ENCODE data around the gene USH1C. TPM values are rescaled to one million over a fixed set of nuclear protein-coding genes. Genes with fewer than 3 reads are reported as not detected.

The USH1C gene
- total RNA-seq, 1 donor from 2014 or later: not detected

- Mint-ChIP-seq H3K36me3 (ENCODE audit: unreplicated experiment) (no peaks in the 10 kb centered on the region), H3K4me3 (ENCODE audit: unreplicated experiment) (no peak overlapping the region), H3K27ac (ENCODE audit: unreplicated experiment) (no peak overlapping the region), H3K4me1 (ENCODE audit: low read depth, unreplicated experiment) (no peaks in the 10 kb centered on the region), H3K9me3 (ENCODE audit: unreplicated experiment) (no peaks in the 10 kb centered on the region), H3K27me3 (ENCODE audit: unreplicated experiment) (peaks cover 2% of the 10 kb centered on the region)
- TF ChIP-seq, protein P1, sequence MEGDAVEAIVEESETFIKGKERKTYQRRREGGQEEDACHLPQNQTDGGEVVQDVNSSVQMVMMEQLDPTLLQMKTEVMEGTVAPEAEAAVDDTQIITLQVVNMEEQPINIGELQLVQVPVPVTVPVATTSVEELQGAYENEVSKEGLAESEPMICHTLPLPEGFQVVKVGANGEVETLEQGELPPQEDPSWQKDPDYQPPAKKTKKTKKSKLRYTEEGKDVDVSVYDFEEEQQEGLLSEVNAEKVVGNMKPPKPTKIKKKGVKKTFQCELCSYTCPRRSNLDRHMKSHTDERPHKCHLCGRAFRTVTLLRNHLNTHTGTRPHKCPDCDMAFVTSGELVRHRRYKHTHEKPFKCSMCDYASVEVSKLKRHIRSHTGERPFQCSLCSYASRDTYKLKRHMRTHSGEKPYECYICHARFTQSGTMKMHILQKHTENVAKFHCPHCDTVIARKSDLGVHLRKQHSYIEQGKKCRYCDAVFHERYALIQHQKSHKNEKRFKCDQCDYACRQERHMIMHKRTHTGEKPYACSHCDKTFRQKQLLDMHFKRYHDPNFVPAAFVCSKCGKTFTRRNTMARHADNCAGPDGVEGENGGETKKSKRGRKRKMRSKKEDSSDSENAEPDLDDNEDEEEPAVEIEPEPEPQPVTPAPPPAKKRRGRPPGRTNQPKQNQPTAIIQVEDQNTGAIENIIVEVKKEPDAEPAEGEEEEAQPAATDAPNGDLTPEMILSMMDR (IDR thresholded peaks at IDR 0.05; ENCODE audit: partially characterized antibody, unreplicated experiment): no peak
- no peak for DNase-seq
Observed at GRCh38 chr11:17579451-17579850, 35.2 kb upstream of the USH1C start.

- no peaks in the 10 kb centered on the region for H3K4me1 Mint-ChIP-seq (ENCODE audit: low read depth, unreplicated experiment)
- TF ChIP-seq, protein P1 (IDR thresholded peaks at IDR 0.05; ENCODE audit: partially characterized antibody, unreplicated experiment): no peak
- H3K36me3 Mint-ChIP-seq (ENCODE audit: unreplicated experiment): no peaks in the 10 kb centered on the region
- H3K9me3 Mint-ChIP-seq (ENCODE audit: unreplicated experiment): no peaks in the 10 kb centered on the region
- peaks cover 3% of the 10 kb centered on the region for H3K27me3 Mint-ChIP-seq (ENCODE audit: unreplicated experiment)
- no peak overlapping the region for H3K27ac Mint-ChIP-seq (ENCODE audit: unreplicated experiment)
- no peak for DNase-seq
- H3K4me3 Mint-ChIP-seq (ENCODE audit: unreplicated experiment): no peak overlapping the region
Observed at GRCh38 chr11:17578958-17579357, 34.7 kb upstream of the USH1C start.

GRCh38 chr11:17578296-17578695 lies 34.1 kb upstream of the USH1C start:
- Mint-ChIP-seq H3K27ac (ENCODE audit: unreplicated experiment) (no peak overlapping the region), H3K27me3 (ENCODE audit: unreplicated experiment) (peaks cover 4% of the 10 kb centered on the region), H3K4me3 (ENCODE audit: unreplicated experiment) (no peak overlapping the region), H3K4me1 (ENCODE audit: low read depth, unreplicated experiment) (no peaks in the 10 kb centered on the region), H3K36me3 (ENCODE audit: unreplicated experiment) (no peaks in the 10 kb centered on the region), H3K9me3 (ENCODE audit: unreplicated experiment) (peaks cover 1% of the 10 kb centered on the region)
- TF ChIP-seq, protein P1 (IDR thresholded peaks at IDR 0.05; ENCODE audit: partially characterized antibody, unreplicated experiment): no peak
- DNase-seq: no peak

DNA sequence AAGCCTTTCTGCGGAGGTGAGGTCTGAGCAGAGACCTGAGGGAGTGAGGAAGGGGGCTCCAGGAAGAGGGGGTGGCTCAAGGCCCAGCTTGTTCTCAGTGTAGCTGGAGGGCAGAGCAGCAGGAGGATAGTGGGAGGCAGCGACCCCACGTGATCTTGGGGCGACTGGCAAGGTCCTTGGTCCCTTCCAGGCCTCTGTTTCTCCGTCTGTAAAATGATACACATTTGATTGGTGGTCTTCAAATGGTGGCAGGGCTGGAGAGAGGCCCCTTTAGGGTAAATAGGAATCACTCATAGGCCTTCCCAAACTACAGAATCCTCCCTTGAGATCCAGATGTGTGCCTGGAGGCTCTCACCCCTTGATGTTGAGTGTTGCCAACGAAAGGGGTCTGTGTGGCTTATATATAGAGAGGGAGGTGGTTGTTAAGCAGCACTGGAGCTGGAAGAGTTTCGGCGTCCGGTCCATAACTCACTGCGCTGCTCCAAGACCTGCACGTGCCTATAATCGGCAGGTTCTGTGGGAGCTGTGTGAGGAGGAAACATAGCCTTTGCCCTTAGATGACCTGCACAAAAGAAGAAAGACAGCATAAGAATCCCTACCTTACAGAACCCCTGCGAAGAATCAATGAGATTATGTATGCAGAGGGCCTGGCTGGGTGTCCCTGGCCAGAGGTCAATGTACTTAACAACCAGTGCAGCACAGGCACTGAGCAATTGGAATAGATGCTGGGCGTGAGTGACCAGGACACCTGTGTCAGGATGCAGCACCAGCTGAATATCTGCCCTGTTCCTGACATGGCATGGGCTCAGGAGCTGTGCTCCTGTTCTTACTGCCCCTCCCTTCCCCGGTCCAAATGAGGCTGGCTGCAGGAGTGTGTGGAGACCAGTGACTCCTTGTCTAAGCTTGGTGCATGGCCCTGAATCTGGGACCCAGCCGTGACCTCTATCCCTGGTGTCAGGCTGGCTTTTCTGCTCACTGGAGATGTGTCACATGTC lies 31.5 kb upstream of the USH1C start:
- TF ChIP-seq, protein P1 (IDR thresholded peaks at IDR 0.05; ENCODE audit: partially characterized antibody, unreplicated experiment): no peak
- Mint-ChIP-seq H3K4me1 (ENCODE audit: low read depth, unreplicated experiment) (no peaks in the 10 kb centered on the region), H3K4me3 (ENCODE audit: unreplicated experiment) (no peak overlapping the region), H3K27me3 (ENCODE audit: unreplicated experiment) (peaks cover 7% of the 10 kb centered on the region), H3K36me3 (ENCODE audit: unreplicated experiment) (no peaks in the 10 kb centered on the region), H3K27ac (ENCODE audit: unreplicated experiment) (no peak overlapping the region), H3K9me3 (ENCODE audit: unreplicated experiment) (peaks cover 1% of the 10 kb centered on the region)
- no peak for DNase-seq
